SK-N-MC (cell line): ENCODE measurements around the gene MIEN1.

Experiments
- DNase-seq: peaks from one replicate; pipeline ENCODE4 v3.0.0-alpha.2; 2011; ENCODE audit warnings: low read depth, low spot score
- H3K27ac ChIP-seq: fragments of 200-600 bp; sonication (generic); 2 replicates; pipeline ENCODE4 v1.5.1; 2016; ENCODE audit warnings: mixed run types
- H3K36me3 ChIP-seq: fragments of 200-600 bp; sonication (generic); 2 replicates; pipeline ENCODE4 v1.6.1; 2017; ENCODE audit warnings: antibody characterized with exemption, low read length, mixed read lengths; ENCODE audit not compliant: insufficient read depth
- H3K4me3 ChIP-seq: fragments of 200-600 bp; sonication (generic); 2 replicates; pipeline ENCODE4 v1.5.1; 2016
- H3K9ac ChIP-seq: fragments of 200-600 bp; sonication (generic); 2 replicates; pipeline ENCODE4 v1.8.0; 2017; ENCODE audit warnings: mixed run types, mixed read lengths; ENCODE audit not compliant: insufficient read length
- H3K9me3 ChIP-seq: fragments of 200-600 bp; sonication (generic); 2 replicates; pipeline ENCODE4 v1.6.1; 2017; ENCODE audit warnings: low read depth, mild to moderate bottlenecking, antibody characterized with exemption, low read length, moderate library complexity, mixed read lengths
- EZH2 ChIP-seq: fragments of 200-600 bp; sonication (generic); IDR thresholded peaks from one replicate; pipeline ENCODE4 v1.6.1; 2017; ENCODE audit warnings: antibody characterized with exemption
- FOXP2 ChIP-seq: optimal IDR thresholded peaks from 2 replicates; pipeline ENCODE3; 2011; ENCODE audit warnings: mild to moderate bottlenecking, moderate library complexity; ENCODE audit not compliant: insufficient read depth; ENCODE audit errors: extremely low read length, control extremely low read depth
- POLR2AphosphoS5 ChIP-seq: IDR thresholded peaks from 2 replicates; pipeline ENCODE4 v1.6.1; 2012; ENCODE audit warnings: mild to moderate bottlenecking, low read depth, low read length, borderline replicate concordance

MIEN1 gene

DNA sequence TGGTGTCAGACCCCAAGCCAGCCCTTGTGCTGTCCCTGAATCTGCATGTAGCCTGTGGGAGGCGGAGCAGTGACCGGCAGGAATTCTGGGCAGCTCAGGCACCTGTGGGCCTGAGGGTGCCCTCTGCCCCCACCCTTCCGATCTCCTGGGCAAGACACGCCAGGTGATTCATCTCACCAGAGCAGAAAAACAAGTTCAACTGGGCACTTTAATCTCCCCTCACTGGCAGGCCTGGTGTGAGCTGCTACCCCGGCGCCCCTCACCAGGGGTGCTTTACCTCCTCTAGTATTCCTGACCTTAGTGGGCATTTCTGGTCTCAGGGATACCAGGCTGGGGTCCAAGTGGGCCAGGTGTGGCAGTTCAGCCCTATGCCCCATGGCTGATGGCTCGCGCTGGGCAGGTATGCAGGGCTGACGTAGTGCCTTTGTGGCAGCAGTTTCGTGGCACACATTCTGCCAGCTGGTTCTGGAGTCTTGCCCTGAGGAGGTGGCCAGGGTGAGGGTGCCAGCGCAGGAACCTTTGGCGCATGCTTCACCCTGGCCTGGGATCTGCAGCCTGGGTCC is 24.5 kb downstream of the MIEN1 start:
- no peaks in the 10 kb centered on the region for H3K9me3 ChIP-seq
- TF ChIP-seq FOXP2 (no peak), POLR2AphosphoS5 (no peak), EZH2 (no peak)
- H3K4me3 ChIP-seq = no peak overlapping the region
- no peak for DNase-seq
- H3K9ac ChIP-seq = no peak overlapping the region
- no peaks in the 10 kb centered on the region; the same call in 1 of the 2 replicates for H3K36me3 ChIP-seq
- H3K27ac ChIP-seq = no peak overlapping the region

DNA sequence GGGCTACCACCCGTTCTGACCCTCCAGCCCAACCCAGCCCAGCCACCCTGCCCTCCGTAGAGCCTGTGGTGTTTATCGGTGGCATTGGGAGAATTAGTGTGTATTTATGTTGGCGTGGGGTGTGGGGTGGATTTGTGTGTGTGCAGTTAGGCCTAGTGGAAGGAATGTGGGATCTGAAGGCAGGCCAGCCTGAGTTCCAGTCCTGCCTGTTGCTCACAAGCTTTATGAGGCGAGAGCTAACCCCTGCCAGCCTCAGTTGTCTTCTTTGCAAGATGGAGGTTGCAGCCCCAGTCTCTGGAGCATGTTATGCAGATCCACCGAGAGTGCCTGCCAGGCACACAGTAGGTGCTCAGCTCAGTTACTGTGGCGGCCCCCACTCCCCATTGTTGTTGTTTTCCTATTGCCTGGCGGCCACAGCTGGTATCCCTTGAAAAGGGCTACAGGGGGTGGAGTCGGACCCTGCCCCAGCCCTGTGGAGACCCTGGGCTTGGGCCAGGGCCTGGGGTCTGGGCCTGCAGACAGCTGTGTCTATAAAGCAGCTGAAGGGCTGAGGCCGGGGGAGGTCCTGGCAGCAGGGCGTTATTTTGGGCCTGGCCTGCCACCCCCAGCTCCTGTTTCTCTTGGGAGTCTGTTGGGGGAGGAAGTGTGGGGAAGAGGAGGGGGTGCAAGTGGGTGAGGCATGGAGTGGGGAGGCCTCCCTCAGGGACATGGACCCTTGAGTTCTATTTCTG is 25.3 kb downstream of the MIEN1 start:
- Histone ChIP-seq H3K9ac (no peak overlapping the region), H3K36me3 (no peaks in the 10 kb centered on the region; the same call in 1 of the 2 replicates), H3K9me3 (no peaks in the 10 kb centered on the region), H3K4me3 (no peak overlapping the region), H3K27ac (no peak overlapping the region)
- no peak for DNase-seq
- TF ChIP-seq FOXP2 (no peak), EZH2 (no peak), POLR2AphosphoS5 (no peak)

DNA sequence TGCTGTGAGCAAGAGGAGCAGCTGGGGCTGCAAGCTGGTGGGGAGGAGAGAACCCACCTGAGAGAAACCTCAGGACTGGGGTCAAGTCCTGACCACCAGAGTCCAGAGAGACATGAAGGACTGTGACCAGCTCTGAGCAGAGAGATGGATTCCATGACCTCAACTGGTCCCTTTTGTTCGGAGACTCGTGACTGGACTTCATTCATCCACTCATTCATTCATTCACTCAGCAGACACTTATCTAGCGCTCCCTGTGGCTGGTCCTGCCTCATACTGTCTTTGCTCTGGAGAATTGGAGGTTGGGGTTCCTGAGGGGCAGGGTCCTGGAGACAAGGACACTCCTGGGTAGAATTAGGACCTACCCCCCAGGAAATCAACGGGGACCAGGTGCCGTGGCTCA is 26.4 kb downstream of the MIEN1 start:
- no peak overlapping the region for H3K4me3 ChIP-seq
- no peak overlapping the region for H3K27ac ChIP-seq
- DNase-seq = no peak
- no peaks in the 10 kb centered on the region for H3K9me3 ChIP-seq
- TF ChIP-seq POLR2AphosphoS5 = no peak
- TF ChIP-seq FOXP2 = no peak
- TF ChIP-seq EZH2 = no peak
- H3K36me3 ChIP-seq = no peaks in the 10 kb centered on the region; the same call in 1 of the 2 replicates
- H3K9ac ChIP-seq = no peak overlapping the region

DNA sequence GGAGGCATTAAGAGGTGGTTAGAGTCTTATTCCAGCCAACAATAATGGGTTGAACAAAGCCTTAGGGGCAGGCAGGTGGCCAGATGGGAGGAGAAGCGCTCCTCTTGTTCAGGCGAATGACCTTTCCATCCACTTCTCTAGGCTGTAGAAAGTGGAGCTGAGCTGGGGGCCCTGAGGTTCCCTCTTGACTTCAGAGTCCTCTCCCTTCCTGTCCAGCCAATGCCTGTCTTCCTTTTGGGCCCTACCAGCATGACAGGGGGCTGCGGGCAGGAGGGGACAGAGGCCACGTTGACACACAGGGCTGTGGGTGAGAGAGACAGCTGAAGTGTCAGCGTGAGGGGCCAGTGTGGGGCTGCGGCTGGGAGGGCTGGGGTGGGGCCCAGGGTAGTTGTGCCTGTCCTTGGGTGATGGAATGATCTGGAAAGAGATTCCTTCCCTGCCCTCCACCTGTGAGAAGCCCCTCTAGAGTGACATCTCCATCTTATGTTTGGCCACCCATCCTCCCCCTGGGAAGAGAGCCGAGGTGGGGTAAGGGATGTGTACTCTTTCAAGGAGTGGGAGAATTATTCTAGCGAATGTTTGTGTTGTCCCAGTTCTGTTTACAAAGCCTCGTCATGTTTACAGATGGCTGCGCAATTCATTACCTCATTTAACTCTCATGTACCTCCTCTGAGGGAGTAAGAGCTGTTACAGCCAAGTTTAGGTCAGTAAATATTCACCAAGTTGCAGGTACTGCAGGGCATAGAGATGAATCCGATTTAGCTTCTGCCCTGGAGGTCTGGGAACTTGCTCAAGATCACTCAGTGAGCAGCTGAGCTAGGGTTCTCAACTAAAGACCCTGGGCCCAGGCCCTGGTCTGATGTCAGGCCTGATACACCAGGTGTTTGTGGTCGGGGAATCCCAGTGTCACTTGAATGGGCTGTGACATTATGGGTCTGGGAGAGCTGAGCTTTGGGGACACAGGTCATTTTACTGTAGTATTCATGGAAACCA is 27.1 kb downstream of the MIEN1 start:
- Histone ChIP-seq H3K9me3 (no peaks in the 10 kb centered on the region), H3K27ac (no peak overlapping the region), H3K4me3 (no peak overlapping the region), H3K9ac (no peak overlapping the region), H3K36me3 (no peaks in the 10 kb centered on the region; the same call in 1 of the 2 replicates)
- no peak for TF ChIP-seq POLR2AphosphoS5
- no peak for TF ChIP-seq FOXP2
- no peak for DNase-seq

DNA sequence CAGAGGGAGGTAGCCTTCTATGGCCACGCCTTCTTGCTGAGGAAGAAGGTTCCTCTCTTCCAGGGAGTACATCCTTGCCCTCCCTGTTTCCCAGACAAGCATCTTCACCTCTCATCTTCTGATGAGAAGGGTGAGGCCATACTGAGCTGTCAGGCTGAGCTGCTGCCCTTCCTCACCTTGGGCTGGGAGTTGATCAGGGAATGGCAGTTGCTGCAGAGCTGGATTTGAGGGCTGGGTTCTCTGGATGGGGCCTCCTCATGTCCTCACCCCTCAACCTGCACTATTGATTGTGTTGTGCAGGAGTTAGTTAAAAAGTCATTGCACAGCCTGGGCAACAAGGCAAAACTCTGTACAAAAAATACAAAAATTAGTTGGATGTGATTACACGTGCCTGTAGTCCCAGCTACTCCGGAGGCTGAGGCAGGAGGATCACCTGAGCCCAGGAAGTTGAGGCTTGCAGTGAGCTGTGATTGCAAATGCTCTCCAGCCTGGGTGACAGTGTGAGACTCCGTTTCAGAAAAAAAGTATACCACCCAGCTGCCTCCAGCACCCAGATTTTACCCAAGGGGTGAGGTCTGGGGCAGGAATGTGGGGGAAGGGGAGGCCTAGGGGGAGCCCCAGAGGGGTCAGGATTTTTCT is 28.4 kb downstream of the MIEN1 start:
- H3K9me3 ChIP-seq = no peaks in the 10 kb centered on the region
- no peak for DNase-seq
- H3K36me3 ChIP-seq = no peaks in the 10 kb centered on the region
- H3K27ac ChIP-seq = no peak overlapping the region
- no peak overlapping the region for H3K4me3 ChIP-seq
- H3K9ac ChIP-seq = no peak overlapping the region
- TF ChIP-seq POLR2AphosphoS5 = no peak
- no peak for TF ChIP-seq EZH2
- TF ChIP-seq FOXP2 = no peak

DNA sequence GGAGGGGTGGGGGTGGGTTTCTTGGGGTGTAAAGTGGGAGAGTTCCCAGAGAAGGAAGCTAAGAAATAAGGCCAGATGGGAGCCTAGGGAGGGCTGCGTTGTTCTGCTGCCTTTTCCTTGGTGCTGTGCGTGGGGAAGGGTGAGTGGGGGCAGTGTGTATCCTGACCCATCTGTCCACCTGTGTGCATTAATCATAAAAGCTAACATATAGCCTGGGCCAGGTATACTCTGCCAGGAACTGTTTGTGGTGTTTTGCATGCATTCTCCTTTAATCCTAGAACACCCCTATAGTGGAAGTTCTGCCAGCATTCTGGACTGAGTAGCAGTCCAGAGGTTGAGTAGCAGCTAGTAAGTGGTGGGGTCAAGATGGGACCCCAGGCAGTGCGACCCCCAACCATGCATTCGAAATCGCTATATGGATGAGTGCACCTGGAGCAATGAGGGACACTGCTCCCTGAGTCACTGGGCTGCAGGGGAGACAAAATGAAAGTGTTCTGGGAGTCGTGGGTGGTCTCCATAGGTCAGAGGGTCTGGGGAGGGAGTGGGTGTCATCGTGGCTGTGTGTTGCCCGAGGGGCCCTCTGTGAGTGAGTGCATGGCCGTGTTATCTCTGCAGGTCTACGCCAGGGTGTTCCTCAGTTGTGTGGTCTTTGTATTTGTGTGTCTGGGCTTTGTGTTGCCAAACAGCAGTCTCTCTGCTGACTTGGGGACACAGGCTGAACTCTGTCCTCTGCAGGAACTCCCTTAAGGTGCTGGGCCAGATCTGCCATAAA is 29.1 kb downstream of the MIEN1 start:
- no peaks in the 10 kb centered on the region for H3K9me3 ChIP-seq
- DNase-seq = no peak
- H3K9ac ChIP-seq = peak overlapping the region; percentile 84
- H3K36me3 ChIP-seq = no peaks in the 10 kb centered on the region
- no peak overlapping the region for H3K27ac ChIP-seq
- H3K4me3 ChIP-seq = peak overlapping the region; percentile 92
- no peak for TF ChIP-seq EZH2
- no peak for TF ChIP-seq FOXP2
- TF ChIP-seq POLR2AphosphoS5 = no peak

DNA sequence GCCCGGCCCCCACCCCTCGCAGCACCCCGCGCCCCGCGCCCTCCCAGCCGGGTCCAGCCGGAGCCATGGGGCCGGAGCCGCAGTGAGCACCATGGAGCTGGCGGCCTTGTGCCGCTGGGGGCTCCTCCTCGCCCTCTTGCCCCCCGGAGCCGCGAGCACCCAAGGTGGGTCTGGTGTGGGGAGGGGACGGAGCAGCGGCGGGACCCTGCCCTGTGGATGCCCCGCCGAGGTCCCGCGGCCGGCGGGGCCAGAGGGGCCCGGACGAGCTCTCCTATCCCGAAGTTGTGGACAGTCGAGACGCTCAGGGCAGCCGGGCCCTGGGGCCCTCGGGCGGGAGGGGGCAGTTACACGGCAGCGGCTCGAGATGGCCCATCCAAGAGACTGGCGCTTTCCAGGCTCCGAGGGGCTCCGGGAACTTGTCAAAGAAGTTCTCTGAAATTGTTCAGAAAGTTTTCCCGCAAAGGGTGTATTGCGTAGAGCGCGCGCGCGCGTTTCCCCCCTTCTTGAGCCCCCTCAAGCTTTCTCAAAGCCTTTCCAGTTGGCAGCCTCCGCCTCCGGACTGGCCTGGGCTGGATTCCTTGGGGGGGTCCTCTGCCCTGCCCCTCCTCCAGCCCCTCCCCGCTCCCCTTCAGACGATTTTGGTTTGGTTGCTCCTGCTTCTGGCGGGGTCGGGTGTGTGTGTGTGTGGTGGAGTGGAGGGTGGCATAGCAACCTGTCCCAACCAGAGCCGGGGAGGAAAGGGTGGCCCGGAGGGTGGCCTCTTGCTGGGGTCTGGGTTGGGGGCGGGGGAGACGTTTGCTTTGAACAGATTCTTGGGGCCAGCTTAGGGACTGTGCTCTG is 30.0 kb downstream of the MIEN1 start:
- H3K9ac ChIP-seq = peak overlapping the region; percentile 84
- TF ChIP-seq POLR2AphosphoS5 (no peak), EZH2 (no peak), FOXP2 (no peak)
- DNase-seq = no peak
- no peaks in the 10 kb centered on the region for H3K36me3 ChIP-seq
- no peaks in the 10 kb centered on the region for H3K9me3 ChIP-seq
- no peak overlapping the region for H3K27ac ChIP-seq
- H3K4me3 ChIP-seq = peak overlapping the region; percentile 92
